ENCODE measurements around the gene MAP4.

- TF ChIP-seq CTCF (IDR thresholded peaks at IDR 0.05; ENCODE audit: low read depth, low read length, missing input control): no peak
- TF ChIP-seq SP1 (IDR thresholded peaks at IDR 0.05): no peak
- TF ChIP-seq RXRA (IDR thresholded peaks at IDR 0.05): no peak
- TF ChIP-seq ZBTB33 (IDR thresholded peaks at IDR 0.05): no peak
- TF ChIP-seq MAX (IDR thresholded peaks at IDR 0.05): no peak
Measured at GRCh38 chr3:47874913-47875312, 141.3 kb downstream of the MAP4 start.

Measured in liver (tissue), 3 donors.